Endothelial cell of umbilical vein (primary cell): ENCODE measurements around the gene FANCE. TPM values are rescaled to one million over a fixed set of nuclear protein-coding genes. Genes with fewer than 3 reads are reported as not detected.

ENCODE experiments used
- BruUV-seq: library from RNA; stranded (reverse); fragments of 400-500 nt; replicated peaks from 2 replicates; lab custom pipeline; 2021; lab: Mats Ljungman, UMichigan
- CTCF ChIA-PET: fragments of 300-600, 350-600 bp; sonication (Branson Sonifier 250); formaldehyde crosslinking; loops from one replicate; lab custom pipeline; 2021; ENCODE audit warnings: antibody characterized with exemption, inconsistent platforms; lab: Charles Lee
- POLR2A ChIA-PET: fragments of 300-600, 350-600 bp; sonication (Branson Sonifier 250); formaldehyde crosslinking; loops from one replicate; lab custom pipeline; 2021; ENCODE audit warnings: antibody characterized with exemption, inconsistent platforms; lab: Charles Lee
- DNase-seq: peaks from one replicate; pipeline ENCODE4 v3.0.0-alpha.2; 2011; ENCODE audit warnings: low read depth, low spot score
- FAIRE-seq: peaks from 2 replicates; lab custom pipeline; 2011; peaks lifted over from hg19 to GRCh38; lab: Jason Lieb, UNC
- H2AFZ ChIP-seq: 2 replicates; pipeline ENCODE4 v1.6.0; 2012; ENCODE audit warnings: low read depth, low read length, control low read depth, inconsistent platforms
- H3K27ac ChIP-seq: 2 replicates; pipeline ENCODE4 v1.5.1; 2011; ENCODE audit warnings: low read depth, mild to moderate bottlenecking, control low read depth, low read length, moderate library complexity; ENCODE audit not compliant: insufficient read depth
- H3K27me3 ChIP-seq, 2 experiments: 2 replicates each; pipeline versions ENCODE4 v1.6.0 to v1.6.1; 2011; ENCODE audit warnings: low read length in 2 of 2, mixed read lengths in 1 of 2; ENCODE audit not compliant: control insufficient read depth in 2 of 2, insufficient read depth in 2 of 2
- H3K36me3 ChIP-seq, 2 experiments: 2 replicates in 1 of 2; 3 replicates in 1 of 2; pipeline ENCODE4 v1.5.1; 2011; ENCODE audit warnings: low read length in 2 of 2, mild to moderate bottlenecking in 1 of 2, moderate library complexity in 1 of 2; ENCODE audit not compliant: control insufficient read depth in 2 of 2, insufficient read depth in 2 of 2; ENCODE audit errors: extremely low read depth in 1 of 2
- H3K4me1 ChIP-seq: 3 replicates; pipeline ENCODE4 v1.5.1; 2011; ENCODE audit warnings: mild to moderate bottlenecking, low read length; ENCODE audit not compliant: control insufficient read depth, insufficient read depth; ENCODE audit errors: extremely low read depth
- H3K4me2 ChIP-seq: 2 replicates; pipeline ENCODE4 v1.6.1; 2011; ENCODE audit warnings: low read length, control low read depth, mixed read lengths; ENCODE audit not compliant: insufficient read depth
- H3K4me3 ChIP-seq, 3 experiments: fragments of 200-600 bp in 1 of 3; sonication (generic), shearing (Covaris generic) in 1 of 3; replicated peaks in 1 of 3; 2 replicates each; pipeline ENCODE4 v1.5.1; 2011 to 2016; ENCODE audit warnings: control low read depth in 3 of 3, low read length in 3 of 3, mild to moderate bottlenecking in 2 of 3, inconsistent platforms in 1 of 3, low read depth in 1 of 3, moderate library complexity in 1 of 3; ENCODE audit not compliant: insufficient read depth in 1 of 3
- H3K79me2 ChIP-seq: 2 replicates; pipeline ENCODE4 v1.6.0; 2012; ENCODE audit warnings: low read length, inconsistent platforms; ENCODE audit not compliant: control insufficient read depth, insufficient read depth
- H3K9ac ChIP-seq: replicated peaks from 2 replicates; pipeline ENCODE3; 2011; ENCODE audit warnings: low read length, control low read depth; ENCODE audit not compliant: insufficient read depth; ENCODE audit errors: extremely low read depth
- H3K9me1 ChIP-seq: replicated peaks from 3 replicates; pipeline ENCODE4 v1.6.0; 2011; ENCODE audit warnings: mild to moderate bottlenecking, low read length; ENCODE audit not compliant: control insufficient read depth, insufficient read depth; ENCODE audit errors: extremely low read depth
- H3K9me3 ChIP-seq: replicated peaks from 2 replicates; pipeline ENCODE4 v1.5.1; 2012; ENCODE audit warnings: low read length, inconsistent platforms; ENCODE audit not compliant: control insufficient read depth, insufficient read depth
- H4K20me1 ChIP-seq: replicated peaks from 2 replicates; pipeline ENCODE3; 2011; ENCODE audit warnings: mild to moderate bottlenecking, low read length; ENCODE audit not compliant: control insufficient read depth, insufficient read depth; ENCODE audit errors: extremely low read depth
- EZH2 ChIP-seq: IDR thresholded peaks from 2 replicates; pipeline ENCODE4 v1.6.1; 2012; ENCODE audit warnings: borderline replicate concordance, low read depth, mild to moderate bottlenecking, moderate library complexity, low read length, inconsistent platforms; ENCODE audit not compliant: severe bottlenecking
- FOS ChIP-seq: IDR thresholded peaks from 2 replicates; pipeline ENCODE4 v1.6.1; 2011; ENCODE audit warnings: mild to moderate bottlenecking, low read length, moderate library complexity, borderline replicate concordance; ENCODE audit not compliant: insufficient read depth
- GATA2 ChIP-seq: IDR thresholded peaks from 2 replicates; pipeline ENCODE4 v1.7.0; 2011; ENCODE audit warnings: low read depth, mild to moderate bottlenecking, moderate library complexity, mixed read lengths, low read length; ENCODE audit not compliant: insufficient read length, insufficient read depth
- JUN ChIP-seq: IDR thresholded peaks from 2 replicates; pipeline ENCODE4 v1.6.1; 2011; ENCODE audit warnings: borderline replicate concordance, low read depth; ENCODE audit not compliant: insufficient read length, insufficient read depth
- MYC ChIP-seq: IDR thresholded peaks from one replicate; pipeline ENCODE4 v1.6.1; 2011; ENCODE audit warnings: mild to moderate bottlenecking, low read depth, low read length
- POLR2A ChIP-seq: IDR thresholded peaks from 2 replicates; pipeline ENCODE4 v1.6.1; 2012; ENCODE audit warnings: low read depth, mild to moderate bottlenecking, control low read depth, low read length
- POLR2AphosphoS5 ChIP-seq: IDR thresholded peaks from 2 replicates; pipeline ENCODE4 v1.6.1; 2012; ENCODE audit warnings: low read depth, mild to moderate bottlenecking, control low read depth, low read length, moderate library complexity; ENCODE audit not compliant: insufficient read depth
- dilution Hi-C: fragments of 300-500 bp; cut with MboI; formaldehyde crosslinking; loops from one replicate; pipeline ENCODE4 v1.15.0; 2019; ENCODE audit warnings: low sequenced_read_pairs; ENCODE audit not compliant: extremely low pct_ligation_motif_present
- intact Hi-C: fragments of 100-400 bp; cut with micrococcal nuclease; formaldehyde crosslinking; loops from one replicate; pipeline ENCODE4 v1.10.0; 2022
- polyA plus RNA-seq, 4 experiments: library from polyadenylated mRNA; depleted of rRNA in 3 of 4; stranded (reverse) in 3 of 4; unstranded in 1 of 4; fragments of >200 nt; gene quantifications; 2 replicates each; pipeline versions ENCODE4 v1.2.1 to v1.2.3, GENCODE V29; 2011 to 2012; ENCODE audit warnings: missing spikeins in 1 of 4
- total RNA-seq: library from RNA; stranded (reverse); gene quantifications from 2 replicates; pipeline ENCODE4 v1.2.3, GENCODE V29; 2021
- TF ChIP-seq, protein P1 (sequence below), 2 donors: IDR thresholded peaks; 1 replicate in 1 of 2; 2 replicates in 1 of 2; pipeline ENCODE4 v1.5.1; 2011; ENCODE audit warnings: low read length in 2 of 2, mild to moderate bottlenecking in 2 of 2, moderate library complexity in 2 of 2, control low read depth in 1 of 2, inconsistent platforms in 1 of 2, low read depth in 1 of 2; ENCODE audit not compliant: insufficient read depth in 1 of 2; ENCODE audit errors: extremely low read depth in 1 of 2
- TF ChIP-seq, protein P2 (sequence below): IDR thresholded peaks from 2 replicates; pipeline ENCODE4 v1.6.1; 2011; ENCODE audit not compliant: insufficient read depth, insufficient read length

FANCE gene
- total and polyA plus RNA-seq, 2 donors (not counting 3 experiments of a cell fraction or from before 2014, with no cell fraction given), result 9.1 to 12.7 TPM

DNA sequence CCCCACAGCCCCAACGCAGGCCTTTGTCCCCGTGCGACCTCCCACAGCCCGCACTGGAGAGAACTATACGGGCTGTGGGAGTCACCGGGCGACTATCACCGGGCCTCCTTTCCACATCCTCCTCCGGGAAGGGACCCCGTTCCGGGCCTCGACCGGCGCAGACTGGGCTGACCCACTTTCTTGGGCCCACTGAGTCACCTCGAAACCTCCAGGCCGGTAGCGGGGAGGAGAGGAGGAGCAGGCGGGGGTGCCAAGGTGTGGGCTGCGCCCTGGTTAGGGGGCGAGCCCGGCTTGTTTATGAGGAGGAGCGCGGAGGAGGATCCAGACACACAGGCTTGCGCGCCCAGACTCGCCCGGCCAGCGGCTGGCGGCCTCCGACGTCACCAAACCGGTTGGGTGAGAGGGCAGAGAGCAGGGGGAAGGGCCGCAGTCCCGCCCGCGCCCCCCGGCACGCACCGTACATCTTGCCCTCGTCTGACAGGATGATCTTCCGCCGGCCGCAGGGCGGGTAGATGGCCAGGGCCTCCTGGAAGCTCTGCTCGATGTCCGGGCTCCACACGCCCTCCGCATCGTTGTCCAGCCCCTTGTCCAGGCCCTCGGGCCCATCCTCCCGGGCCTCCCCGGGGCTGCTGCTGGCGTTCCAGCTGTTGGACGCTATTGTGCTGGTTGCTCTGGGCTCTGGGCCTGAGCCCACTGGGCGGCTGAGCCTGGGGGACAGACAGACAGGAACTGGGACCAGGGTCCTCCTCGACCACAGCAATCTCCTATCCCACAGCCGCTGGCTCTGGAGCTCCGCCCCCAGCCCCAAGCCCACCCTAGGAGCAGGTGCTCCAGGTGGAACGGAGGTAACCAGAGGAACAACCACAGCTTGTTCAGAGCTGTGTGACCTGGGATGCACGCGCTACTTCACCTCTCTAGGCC, 34.1 kb downstream of the FANCE start:
- DNase-seq (no peak), FAIRE-seq (no peak)
- Histone ChIP-seq H3K79me2 (no peaks in the 10 kb centered on the region), H3K4me1 (no peaks in the 10 kb centered on the region), H4K20me1 (no peaks in the 10 kb centered on the region), H3K9me1 (no peaks in the 10 kb centered on the region), H3K9me3 (no peaks in the 10 kb centered on the region), H3K4me3 (no peak overlapping the region), H2AFZ (no peak overlapping the region), H3K4me2 (no peak overlapping the region), H3K9ac (no peak overlapping the region), H3K27me3 (peaks cover 2 to 5% of the 10 kb centered on the region in 2 experiments), H3K36me3 (no peaks in the 10 kb centered on the region), H3K27ac (no peak overlapping the region)
- intact Hi-C loops, result no loop called here
- dilution Hi-C loops, result no loop called here
- TF ChIP-seq GATA2, result no peak
- TF ChIP-seq, protein P1, sequence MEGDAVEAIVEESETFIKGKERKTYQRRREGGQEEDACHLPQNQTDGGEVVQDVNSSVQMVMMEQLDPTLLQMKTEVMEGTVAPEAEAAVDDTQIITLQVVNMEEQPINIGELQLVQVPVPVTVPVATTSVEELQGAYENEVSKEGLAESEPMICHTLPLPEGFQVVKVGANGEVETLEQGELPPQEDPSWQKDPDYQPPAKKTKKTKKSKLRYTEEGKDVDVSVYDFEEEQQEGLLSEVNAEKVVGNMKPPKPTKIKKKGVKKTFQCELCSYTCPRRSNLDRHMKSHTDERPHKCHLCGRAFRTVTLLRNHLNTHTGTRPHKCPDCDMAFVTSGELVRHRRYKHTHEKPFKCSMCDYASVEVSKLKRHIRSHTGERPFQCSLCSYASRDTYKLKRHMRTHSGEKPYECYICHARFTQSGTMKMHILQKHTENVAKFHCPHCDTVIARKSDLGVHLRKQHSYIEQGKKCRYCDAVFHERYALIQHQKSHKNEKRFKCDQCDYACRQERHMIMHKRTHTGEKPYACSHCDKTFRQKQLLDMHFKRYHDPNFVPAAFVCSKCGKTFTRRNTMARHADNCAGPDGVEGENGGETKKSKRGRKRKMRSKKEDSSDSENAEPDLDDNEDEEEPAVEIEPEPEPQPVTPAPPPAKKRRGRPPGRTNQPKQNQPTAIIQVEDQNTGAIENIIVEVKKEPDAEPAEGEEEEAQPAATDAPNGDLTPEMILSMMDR (IDR thresholded peaks at IDR 0.05; ENCODE audit: extremely low read depth in 1 of 2, insufficient read depth in 1 of 2, low read depth in 1 of 2, low read length in 2 of 2), result no peak
- TF ChIP-seq EZH2, result no peak
- TF ChIP-seq POLR2AphosphoS5, result no peak
- no peak for TF ChIP-seq JUN
- TF ChIP-seq, protein P2, sequence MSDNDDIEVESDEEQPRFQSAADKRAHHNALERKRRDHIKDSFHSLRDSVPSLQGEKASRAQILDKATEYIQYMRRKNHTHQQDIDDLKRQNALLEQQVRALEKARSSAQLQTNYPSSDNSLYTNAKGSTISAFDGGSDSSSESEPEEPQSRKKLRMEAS, result no peak
- TF ChIP-seq FOS, result no peak
- TF ChIP-seq MYC, result no peak
- TF ChIP-seq POLR2A, result no peak
- ChIA-PET CTCF (interaction anchor here (0.8 kb wide), 1 partner anchor 66 kb away, joined by 3 read pairs; no protein-coding TSS in a partner anchor), POLR2A (no interaction called here)
- no TSS peak for BruUV-seq
